Osteocyte (in vitro differentiated cells): ENCODE data around the gene FBXL7. TPM values are rescaled to one million over a fixed set of nuclear protein-coding genes. Genes with fewer than 3 reads are reported as not detected.

Source experiments
- DNase-seq: peaks from one replicate; pipeline ENCODE4 v3.0.0; 2021; ENCODE audit warnings: mixed read lengths; ENCODE audit not compliant: unreplicated experiment; ENCODE audit errors: extremely low spot score
- H3K27ac Mint-ChIP-seq: one replicate; pipeline ENCODE4 v1.8.0; 2021; ENCODE audit warnings: mild to moderate bottlenecking, mixed read lengths; ENCODE audit not compliant: unreplicated experiment
- H3K27me3 Mint-ChIP-seq: one replicate; pipeline ENCODE4 v1.8.0; 2021; ENCODE audit warnings: mixed read lengths; ENCODE audit not compliant: unreplicated experiment
- H3K36me3 Mint-ChIP-seq: one replicate; pipeline ENCODE4 v1.8.0; 2021; ENCODE audit warnings: mixed read lengths; ENCODE audit not compliant: unreplicated experiment
- H3K4me1 Mint-ChIP-seq: one replicate; pipeline ENCODE4 v1.8.0; 2021; ENCODE audit warnings: mixed read lengths; ENCODE audit not compliant: unreplicated experiment
- H3K4me3 Mint-ChIP-seq: one replicate; pipeline ENCODE4 v1.8.0; 2021; ENCODE audit warnings: mild to moderate bottlenecking, moderate library complexity, mixed read lengths; ENCODE audit not compliant: unreplicated experiment
- H3K9me3 Mint-ChIP-seq: one replicate; pipeline ENCODE4 v1.8.0; 2021; ENCODE audit warnings: mixed read lengths; ENCODE audit not compliant: unreplicated experiment
- total RNA-seq: library from RNA; stranded (reverse); gene quantifications from 2 replicates; pipeline ENCODE4 v1.2.1, GENCODE V29; 2021
- TF ChIP-seq, protein P1 (sequence below): fragments of 200-600 bp; sonication (generic); IDR thresholded peaks from 2 replicates; pipeline ENCODE4 v1.5.0; 2021; ENCODE audit warnings: antibody characterized with exemption, mild to moderate bottlenecking, moderate library complexity

Gene FBXL7
- total RNA-seq, 1 donor from 2014 or later = 28.4 TPM

DNA sequence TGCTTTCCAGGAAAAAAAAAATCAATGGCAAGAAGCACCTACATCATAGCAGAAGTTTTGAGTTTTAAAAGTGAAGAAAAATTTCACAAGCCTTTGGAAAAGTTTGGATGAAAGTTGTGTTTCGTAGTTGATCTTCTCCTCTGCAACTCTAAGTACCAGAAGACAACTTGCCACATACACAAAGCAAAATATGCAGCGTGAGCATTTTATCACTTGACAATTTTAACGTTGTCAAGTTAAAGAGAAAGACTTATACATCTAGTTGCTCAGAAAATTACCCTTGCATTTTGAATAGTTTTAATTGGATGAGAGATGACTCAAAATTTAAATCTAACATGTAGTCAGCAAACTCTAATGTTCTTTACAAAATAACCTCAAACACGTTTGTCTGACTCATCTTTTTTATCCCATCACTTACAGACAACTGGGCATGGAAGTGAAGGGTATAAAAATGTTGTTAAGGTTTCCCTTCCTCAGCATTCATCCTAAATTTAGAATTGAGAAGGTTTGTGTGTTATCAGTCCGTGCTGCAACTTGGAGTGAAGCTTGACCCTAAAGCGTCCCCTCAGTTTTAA, 466.2 kb downstream of the FBXL7 start:
- no peaks in the 10 kb centered on the region for H3K9me3 Mint-ChIP-seq
- TF ChIP-seq, protein P1, sequence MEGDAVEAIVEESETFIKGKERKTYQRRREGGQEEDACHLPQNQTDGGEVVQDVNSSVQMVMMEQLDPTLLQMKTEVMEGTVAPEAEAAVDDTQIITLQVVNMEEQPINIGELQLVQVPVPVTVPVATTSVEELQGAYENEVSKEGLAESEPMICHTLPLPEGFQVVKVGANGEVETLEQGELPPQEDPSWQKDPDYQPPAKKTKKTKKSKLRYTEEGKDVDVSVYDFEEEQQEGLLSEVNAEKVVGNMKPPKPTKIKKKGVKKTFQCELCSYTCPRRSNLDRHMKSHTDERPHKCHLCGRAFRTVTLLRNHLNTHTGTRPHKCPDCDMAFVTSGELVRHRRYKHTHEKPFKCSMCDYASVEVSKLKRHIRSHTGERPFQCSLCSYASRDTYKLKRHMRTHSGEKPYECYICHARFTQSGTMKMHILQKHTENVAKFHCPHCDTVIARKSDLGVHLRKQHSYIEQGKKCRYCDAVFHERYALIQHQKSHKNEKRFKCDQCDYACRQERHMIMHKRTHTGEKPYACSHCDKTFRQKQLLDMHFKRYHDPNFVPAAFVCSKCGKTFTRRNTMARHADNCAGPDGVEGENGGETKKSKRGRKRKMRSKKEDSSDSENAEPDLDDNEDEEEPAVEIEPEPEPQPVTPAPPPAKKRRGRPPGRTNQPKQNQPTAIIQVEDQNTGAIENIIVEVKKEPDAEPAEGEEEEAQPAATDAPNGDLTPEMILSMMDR = no peak
- no peaks in the 10 kb centered on the region for H3K4me1 Mint-ChIP-seq
- no peak overlapping the region for H3K27ac Mint-ChIP-seq
- H3K36me3 Mint-ChIP-seq = no peaks in the 10 kb centered on the region
- no peaks in the 10 kb centered on the region for H3K27me3 Mint-ChIP-seq
- DNase-seq = no peak
- no peak overlapping the region for H3K4me3 Mint-ChIP-seq

DNA sequence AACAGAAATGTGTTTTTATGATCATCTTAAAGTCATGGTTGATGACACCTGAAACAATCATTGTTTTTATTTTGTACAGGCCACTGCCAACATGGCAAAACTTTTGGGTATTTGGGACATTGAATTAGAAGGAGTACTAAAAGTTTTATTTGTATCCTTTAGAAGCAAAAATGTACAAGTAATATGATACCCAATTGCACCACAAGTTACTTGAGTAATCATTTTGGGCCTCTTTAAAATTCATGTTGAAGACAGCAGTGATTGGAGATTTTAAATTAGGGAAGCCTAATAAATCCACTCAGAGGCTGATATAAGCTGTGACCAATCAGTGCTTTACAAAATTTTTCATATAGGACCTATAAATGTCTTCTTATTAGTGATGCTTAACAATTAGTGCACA, 466.7 kb downstream of the FBXL7 start:
- Mint-ChIP-seq H3K4me1 (no peaks in the 10 kb centered on the region), H3K36me3 (no peaks in the 10 kb centered on the region), H3K27ac (no peak overlapping the region), H3K27me3 (no peaks in the 10 kb centered on the region), H3K9me3 (no peaks in the 10 kb centered on the region), H3K4me3 (no peak overlapping the region)
- TF ChIP-seq, protein P1 = no peak
- no peak for DNase-seq

DNA sequence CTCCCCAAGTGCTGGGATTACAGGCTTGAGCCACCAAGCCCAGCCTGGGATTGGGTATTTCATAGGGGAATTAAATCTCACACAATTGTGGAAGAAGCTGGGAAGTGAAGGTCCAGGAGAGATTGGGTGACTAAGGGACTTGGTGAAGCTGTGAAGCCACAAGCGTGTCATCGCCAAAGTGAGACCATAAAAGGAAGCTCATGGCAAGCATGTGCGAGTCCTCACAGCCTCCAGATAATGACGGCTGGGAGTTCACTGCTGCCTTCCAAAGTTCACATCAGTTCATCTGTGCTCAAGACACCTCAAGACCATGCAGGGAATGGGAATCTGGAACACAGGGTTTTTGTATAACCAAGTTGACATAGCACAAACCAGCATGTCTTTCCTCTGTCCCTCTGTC, 469.0 kb downstream of the FBXL7 start:
- Mint-ChIP-seq H3K27ac (no peak overlapping the region), H3K36me3 (no peaks in the 10 kb centered on the region), H3K4me1 (no peaks in the 10 kb centered on the region), H3K27me3 (no peaks in the 10 kb centered on the region), H3K4me3 (no peak overlapping the region), H3K9me3 (no peaks in the 10 kb centered on the region)
- no peak for DNase-seq
- TF ChIP-seq, protein P1 = no peak

DNA sequence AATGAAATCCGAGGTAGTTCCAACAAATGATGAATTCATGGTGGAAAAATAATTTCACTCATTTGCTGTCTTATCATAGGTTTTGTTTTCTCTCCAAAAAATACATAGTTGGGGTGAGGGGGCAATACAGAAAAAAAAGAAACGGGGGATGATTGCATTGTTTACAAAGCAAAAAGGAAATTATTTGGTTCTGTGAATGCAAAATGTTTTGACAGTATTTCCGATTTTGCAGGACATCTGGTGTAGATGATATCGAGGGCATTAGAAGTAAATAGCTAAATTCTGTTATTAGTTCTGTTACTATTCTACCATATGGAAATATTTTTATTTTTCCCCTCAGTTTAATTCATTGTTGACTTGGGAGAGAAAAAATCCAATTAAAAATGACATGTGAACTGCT, 477.9 kb downstream of the FBXL7 start:
- peaks cover 3% of the 10 kb centered on the region for H3K27me3 Mint-ChIP-seq
- H3K36me3 Mint-ChIP-seq = no peaks in the 10 kb centered on the region
- no peaks in the 10 kb centered on the region for H3K4me1 Mint-ChIP-seq
- no peak overlapping the region for H3K27ac Mint-ChIP-seq
- TF ChIP-seq, protein P1 = no peak
- DNase-seq = no peak
- H3K9me3 Mint-ChIP-seq = peaks cover 7% of the 10 kb centered on the region
- H3K4me3 Mint-ChIP-seq = no peak overlapping the region

DNA sequence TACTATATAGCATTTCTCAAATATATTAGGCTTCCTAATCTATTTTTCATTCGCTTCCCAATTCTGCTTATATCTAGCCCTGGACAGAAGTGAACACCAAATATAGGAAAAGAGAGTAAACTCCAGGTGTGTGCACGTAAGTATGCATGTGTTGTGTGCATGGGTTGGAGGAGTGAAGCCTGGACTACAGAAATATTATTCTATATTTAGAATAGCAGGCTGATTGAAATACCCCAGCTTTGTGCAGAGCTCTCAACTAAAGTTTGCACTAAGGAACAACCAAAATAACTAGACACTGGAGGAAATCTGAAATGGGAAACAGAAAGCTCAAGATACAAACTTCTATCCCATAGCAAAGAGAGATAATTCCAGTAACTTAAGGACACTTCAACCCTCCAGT, 480.9 kb downstream of the FBXL7 start:
- Mint-ChIP-seq H3K27ac (no peak overlapping the region), H3K27me3 (peaks cover 3% of the 10 kb centered on the region)

More for the DNA sequence above, 480.9 kb downstream of the FBXL7 start:
- TF ChIP-seq, protein P1 = no peak
- Mint-ChIP-seq H3K4me3 (no peak overlapping the region), H3K4me1 (no peaks in the 10 kb centered on the region), H3K36me3 (no peaks in the 10 kb centered on the region), H3K9me3 (peaks cover 3% of the 10 kb centered on the region)
- DNase-seq = no peak
